EH (cell line): ENCODE data around the gene PAX7.

Experiments used
- DNase-seq: peaks from one replicate; pipeline ENCODE4 v3.0.0-alpha.2; 2015; ENCODE audit warnings: low read depth

The PAX7 gene

GRCh38 chr1:18703041-18703621, 72.5 kb downstream of the PAX7 start:
- peak; percentile 9 for DNase-seq

GRCh38 chr1:18705811-18706210, 75.2 kb downstream of the PAX7 start:
- DNase-seq, result no peak

- DNase-seq, result no peak
Observed at GRCh38 chr1:18707696-18708257, 77.1 kb downstream of the PAX7 start.

GRCh38 chr1:18710002-18710401, 79.4 kb downstream of the PAX7 start:
- DNase-seq, result no peak

- DNase-seq, result no peak
Observed at GRCh38 chr1:18711003-18711402, 80.4 kb downstream of the PAX7 start.

- no peak for DNase-seq
Observed at GRCh38 chr1:18711536-18712251, 81.0 kb downstream of the PAX7 start.

GRCh38 chr1:18712252-18712600, 81.6 kb downstream of the PAX7 start:
- DNase-seq, result no peak

- no peak for DNase-seq
Observed at GRCh38 chr1:18714404-18715175, 83.9 kb downstream of the PAX7 start.

GRCh38 chr1:18716112-18716784, 85.6 kb downstream of the PAX7 start:
- no peak for DNase-seq

GRCh38 chr1:18716785-18717678, 86.4 kb downstream of the PAX7 start:
- no peak for DNase-seq

- peak; percentile 3 for DNase-seq
Observed at GRCh38 chr1:18719786-18720451, 89.3 kb downstream of the PAX7 start.

GRCh38 chr1:18721041-18721440, 90.4 kb downstream of the PAX7 start:
- no peak for DNase-seq

- DNase-seq, result no peak
Observed at GRCh38 chr1:18721776-18722175, 91.1 kb downstream of the PAX7 start.

GRCh38 chr1:18722270-18722669, 91.6 kb downstream of the PAX7 start:
- DNase-seq, result no peak

GRCh38 chr1:18723206-18723605, 92.6 kb downstream of the PAX7 start:
- DNase-seq, result no peak

- DNase-seq, result no peak
Observed at GRCh38 chr1:18723701-18724411, 93.2 kb downstream of the PAX7 start.

- DNase-seq, result no peak
Observed at GRCh38 chr1:18724801-18725200, 94.2 kb downstream of the PAX7 start.

- no peak for DNase-seq
Observed at GRCh38 chr1:18725231-18725895, 94.7 kb downstream of the PAX7 start.

GRCh38 chr1:18726368-18726767, 95.7 kb downstream of the PAX7 start:
- DNase-seq, result no peak

- DNase-seq, result no peak
Observed at GRCh38 chr1:18727956-18728355, 97.3 kb downstream of the PAX7 start.
